ENCODE results near the gene EBF3.

EBF3 gene

GRCh38 chr10:129968853-129969183 lies 4.7 kb upstream of the EBF3 start:
- H4K20me1 ChIP-seq, result peaks cover 0 to 98% (median 84%) of the 10 kb centered on the region in 11 experiments; a peak in 20 of 22 replicates
- H3K36me3 ChIP-seq, result no peaks in the 10 kb centered on the region
- peaks cover 0 to 15% (median 8%) of the 10 kb centered on the region in 11 experiments; a peak in 13 of 22 replicates for H3K9me3 ChIP-seq (replicated peaks in 1 of 11)
- peak overlapping the region in 2 of 10 experiments; percentile 13 to 16; a peak in 2 of 20 replicates for H3K4me3 ChIP-seq
- no peak for TF ChIP-seq Cebpa-rat (IDR thresholded peaks at IDR 0.05)
- H3K4me2 ChIP-seq, result peak overlapping the region in 10 of 11 experiments; percentile 9 to 80 (median 26); a peak in 14 of 22 replicates
- H3K27me3 ChIP-seq, result peaks cover 100% of the 10 kb centered on the region in 11 experiments
- H3K9ac ChIP-seq, result no peak overlapping the region
- H3K27ac ChIP-seq, result no peak overlapping the region
- peaks cover 44 to 69% (median 58%) of the 10 kb centered on the region in 10 experiments for H3K4me1 ChIP-seq

GRCh38 chr10:129968020-129968852 lies 4.2 kb upstream of the EBF3 start:
- peak overlapping the region in 10 of 11 experiments; percentile 9 to 80 (median 26); a peak in 15 of 22 replicates for H3K4me2 ChIP-seq
- no peak for TF ChIP-seq Cebpa-rat (IDR thresholded peaks at IDR 0.05)
- peaks cover 0 to 15% (median 8%) of the 10 kb centered on the region in 11 experiments; a peak in 13 of 22 replicates for H3K9me3 ChIP-seq (replicated peaks in 1 of 11)
- no peaks in the 10 kb centered on the region for H3K36me3 ChIP-seq
- peaks cover 0 to 98% (median 86%) of the 10 kb centered on the region in 11 experiments; a peak in 20 of 22 replicates for H4K20me1 ChIP-seq
- peaks cover 100% of the 10 kb centered on the region in 11 experiments for H3K27me3 ChIP-seq
- no peak overlapping the region for H3K27ac ChIP-seq
- peaks cover 50 to 75% (median 64%) of the 10 kb centered on the region in 10 experiments for H3K4me1 ChIP-seq
- peak overlapping the region in 2 of 10 experiments; percentile 16 to 22; a peak in 4 of 20 replicates for H3K4me3 ChIP-seq
- H3K9ac ChIP-seq, result no peak overlapping the region

GRCh38 chr10:129967579-129968019 lies 3.5 kb upstream of the EBF3 start:
- peak overlapping the region in 2 of 10 experiments; percentile 22 to 31; a peak in 3 of 20 replicates for H3K4me3 ChIP-seq
- peaks cover 100% of the 10 kb centered on the region in 11 experiments for H3K27me3 ChIP-seq
- TF ChIP-seq Cebpa-rat (IDR thresholded peaks at IDR 0.05), result no peak
- no peaks in the 10 kb centered on the region for H3K36me3 ChIP-seq
- H3K4me2 ChIP-seq, result peak overlapping the region in 5 of 11 experiments; percentile 17 to 80 (median 52); a peak in 9 of 22 replicates
- H3K9me3 ChIP-seq (replicated peaks in 1 of 11), result peaks cover 0 to 10% (median 8%) of the 10 kb centered on the region in 11 experiments; a peak in 13 of 22 replicates
- no peak overlapping the region for H3K9ac ChIP-seq
- H3K4me1 ChIP-seq, result peaks cover 52 to 79% (median 67%) of the 10 kb centered on the region in 10 experiments
- peaks cover 0 to 98% (median 89%) of the 10 kb centered on the region in 11 experiments; a peak in 20 of 22 replicates for H4K20me1 ChIP-seq
- no peak overlapping the region for H3K27ac ChIP-seq

GRCh38 chr10:129966889-129967578 lies 3.0 kb upstream of the EBF3 start:
- peaks cover 0 to 98% (median 90%) of the 10 kb centered on the region in 11 experiments; a peak in 20 of 22 replicates for H4K20me1 ChIP-seq
- H3K9me3 ChIP-seq (replicated peaks in 1 of 11), result peaks cover 0 to 10% (median 8%) of the 10 kb centered on the region in 11 experiments; a peak in 13 of 22 replicates
- peak overlapping the region in 3 of 10 experiments; percentile 24 to 31 (median 30); a peak in 4 of 20 replicates for H3K4me3 ChIP-seq
- no peak for TF ChIP-seq Cebpa-rat (IDR thresholded peaks at IDR 0.05)
- H3K27me3 ChIP-seq, result peaks cover 100% of the 10 kb centered on the region in 11 experiments
- H3K9ac ChIP-seq, result no peak overlapping the region
- H3K4me1 ChIP-seq, result peaks cover 46 to 73% (median 61%) of the 10 kb centered on the region in 10 experiments
- H3K4me2 ChIP-seq, result peak overlapping the region in 5 of 11 experiments; percentile 8 to 80 (median 38); a peak in 8 of 22 replicates
- H3K36me3 ChIP-seq, result no peaks in the 10 kb centered on the region
- H3K27ac ChIP-seq, result no peak overlapping the region

GRCh38 chr10:129966370-129966888 lies 2.4 kb upstream of the EBF3 start:
- H3K4me2 ChIP-seq, result peak overlapping the region in 2 of 11 experiments; percentile 98; a peak in 4 of 22 replicates
- H3K27me3 ChIP-seq, result peaks cover 100% of the 10 kb centered on the region in 11 experiments
- H3K9me3 ChIP-seq (replicated peaks in 1 of 11), result peaks cover 0 to 10% (median 8%) of the 10 kb centered on the region in 11 experiments; a peak in 13 of 22 replicates
- H3K9ac ChIP-seq, result no peak overlapping the region
- no peak overlapping the region for H3K27ac ChIP-seq
- TF ChIP-seq Cebpa-rat (IDR thresholded peaks at IDR 0.05), result no peak
- H4K20me1 ChIP-seq, result peaks cover 0 to 99% (median 95%) of the 10 kb centered on the region in 11 experiments; a peak in 20 of 22 replicates
- no peaks in the 10 kb centered on the region for H3K36me3 ChIP-seq
- H3K4me3 ChIP-seq, result no peak overlapping the region; a peak in 1 of 20 replicates
- peaks cover 44 to 70% (median 58%) of the 10 kb centered on the region in 10 experiments for H3K4me1 ChIP-seq

- Histone ChIP-seq H3K9ac (no peak overlapping the region), H3K4me3 (no peak overlapping the region), H3K9me3 (replicated peaks in 1 of 11) (peaks cover 0 to 10% (median 8%) of the 10 kb centered on the region in 11 experiments; a peak in 13 of 22 replicates), H3K27me3 (peaks cover 100% of the 10 kb centered on the region in 11 experiments), H3K36me3 (no peaks in the 10 kb centered on the region), H3K4me2 (peak overlapping the region in 2 of 11 experiments; percentile 98; a peak in 4 of 22 replicates), H3K27ac (no peak overlapping the region), H3K4me1 (peaks cover 43 to 67% (median 53%) of the 10 kb centered on the region in 10 experiments), H4K20me1 (peaks cover 0 to 100% (median 98%) of the 10 kb centered on the region in 11 experiments; a peak in 20 of 22 replicates)
- no peak for TF ChIP-seq Cebpa-rat (IDR thresholded peaks at IDR 0.05)
These were observed 1.9 kb upstream of the EBF3 start for GRCh38 chr10:129965959-129966358.

GRCh38 chr10:129965425-129965808 lies 1.3 kb upstream of the EBF3 start:
- Histone ChIP-seq H3K4me3 (peak overlapping the region in 4 of 10 experiments; percentile 59 to 66 (median 62); a peak in 7 of 20 replicates), H3K4me2 (peak overlapping the region; percentile 81 to 99 (median 97); a peak in 18 of 22 replicates), H3K9ac (no peak overlapping the region), H3K9me3 (replicated peaks in 1 of 11) (peaks cover 0 to 10% (median 8%) of the 10 kb centered on the region in 11 experiments; a peak in 13 of 22 replicates), H4K20me1 (peaks cover 0 to 100% (median 98%) of the 10 kb centered on the region in 11 experiments; a peak in 20 of 22 replicates), H3K4me1 (peaks cover 38 to 62% (median 47%) of the 10 kb centered on the region in 10 experiments), H3K27ac (no peak overlapping the region), H3K36me3 (no peaks in the 10 kb centered on the region), H3K27me3 (peaks cover 100% of the 10 kb centered on the region in 11 experiments)
- no peak for TF ChIP-seq Cebpa-rat (IDR thresholded peaks at IDR 0.05)
